SK-N-SH (cell line): ENCODE measurements around the gene ZNF17.

Experiments used
- CTCF ChIP-seq: fragments of 200-600 bp; sonication (generic); IDR thresholded peaks from 2 replicates; pipeline ENCODE4 v1.6.1; 2017; ENCODE audit warnings: antibody characterized with exemption, mild to moderate bottlenecking, moderate library complexity
- EP300 ChIP-seq, 2 experiments: IDR thresholded peaks; 2 replicates each; pipeline versions ENCODE4 v1.4.0 to v1.6.1; 2012; ENCODE audit warnings: borderline replicate concordance in 1 of 2, low read depth in 1 of 2, low read length in 1 of 2
- ZBTB33 ChIP-seq: IDR thresholded peaks from 2 replicates; pipeline ENCODE4 v1.4.0; 2012; ENCODE audit warnings: low read depth, borderline replicate concordance

- TF ChIP-seq CTCF, result peak; percentile 50
- TF ChIP-seq EP300 (IDR thresholded peaks at IDR 0.05; ENCODE audit: borderline replicate concordance in 1 of 2, low read depth in 1 of 2, low read length in 1 of 2), result no peak
- TF ChIP-seq ZBTB33, result no peak
Observed at GRCh38 chr19:57465680-57466381, 54.9 kb downstream of the ZNF17 start.
